ENCODE measurements around the gene CPN2. TPM values are rescaled to one million over a fixed set of nuclear protein-coding genes. Genes with fewer than 3 reads are reported as not detected.

CPN2 gene
- total and polyA plus RNA-seq, 2 experiments from 2014 or later = 0.10 to 0.14 TPM

GRCh38 chr3:194373028-194373427, 21.9 kb upstream of the CPN2 start (continued):
- no peak for TF ChIP-seq ZNF462 (CRISPR knock-in tag; IDR thresholded peaks at IDR 0.05)
- no peak for TF ChIP-seq JUNB (IDR thresholded peaks at IDR 0.05; ENCODE audit: unreplicated experiment)
- TF ChIP-seq, protein P1, sequence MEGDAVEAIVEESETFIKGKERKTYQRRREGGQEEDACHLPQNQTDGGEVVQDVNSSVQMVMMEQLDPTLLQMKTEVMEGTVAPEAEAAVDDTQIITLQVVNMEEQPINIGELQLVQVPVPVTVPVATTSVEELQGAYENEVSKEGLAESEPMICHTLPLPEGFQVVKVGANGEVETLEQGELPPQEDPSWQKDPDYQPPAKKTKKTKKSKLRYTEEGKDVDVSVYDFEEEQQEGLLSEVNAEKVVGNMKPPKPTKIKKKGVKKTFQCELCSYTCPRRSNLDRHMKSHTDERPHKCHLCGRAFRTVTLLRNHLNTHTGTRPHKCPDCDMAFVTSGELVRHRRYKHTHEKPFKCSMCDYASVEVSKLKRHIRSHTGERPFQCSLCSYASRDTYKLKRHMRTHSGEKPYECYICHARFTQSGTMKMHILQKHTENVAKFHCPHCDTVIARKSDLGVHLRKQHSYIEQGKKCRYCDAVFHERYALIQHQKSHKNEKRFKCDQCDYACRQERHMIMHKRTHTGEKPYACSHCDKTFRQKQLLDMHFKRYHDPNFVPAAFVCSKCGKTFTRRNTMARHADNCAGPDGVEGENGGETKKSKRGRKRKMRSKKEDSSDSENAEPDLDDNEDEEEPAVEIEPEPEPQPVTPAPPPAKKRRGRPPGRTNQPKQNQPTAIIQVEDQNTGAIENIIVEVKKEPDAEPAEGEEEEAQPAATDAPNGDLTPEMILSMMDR (conservative IDR thresholded peaks at IDR 0.05; ENCODE audit: low read depth in 2 of 2) = no peak

DNA sequence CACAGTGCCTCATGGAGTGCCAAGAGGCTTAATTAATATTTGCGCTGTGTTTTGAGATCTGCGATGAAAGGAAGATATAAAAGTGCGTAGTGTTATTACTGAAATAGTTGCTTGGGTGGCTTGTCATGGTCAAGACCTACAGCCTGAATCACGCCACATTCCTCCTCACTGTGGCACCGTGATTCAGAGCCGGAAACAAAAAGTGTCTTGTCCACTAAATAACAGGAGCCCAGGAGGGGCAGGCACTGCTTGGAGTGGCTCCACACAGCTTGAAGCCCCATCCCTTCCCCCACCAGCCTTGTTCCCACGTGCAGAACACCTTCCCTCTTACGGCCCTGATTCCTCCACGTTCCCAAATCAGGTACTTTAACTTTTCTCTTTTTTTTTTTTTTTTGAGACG, 19.6 kb upstream of the CPN2 start:
- Mint-ChIP-seq H3K4me1 (peaks cover 43% of the 10 kb centered on the region), H3K4me3 (no peak overlapping the region; the same call in 2 of the 3 replicates), H3K9me3 (no peaks in the 10 kb centered on the region), H3K36me3 (ENCODE audit: low read depth) (no peaks in the 10 kb centered on the region), H3K27me3 (ENCODE audit: insufficient read depth, low read depth, poor library complexity) (peaks cover 28% of the 10 kb centered on the region), H3K27ac (peak overlapping the region; percentile 66; the same call in 1 of the 2 replicates)
- Histone ChIP-seq H3K27me3 (ENCODE audit: insufficient read depth) (no peaks in the 10 kb centered on the region), H3K9me2 (ENCODE audit: insufficient read depth) (no peaks in the 10 kb centered on the region), H2AFZ (0 out of 2 replicates have a peak overlapping the region, but pooled peaks have one; percentile 18), H3K4me2 (no peak overlapping the region), H4K20me1 (replicated peaks; ENCODE audit: insufficient read depth) (no peaks in the 10 kb centered on the region), H3K4me3 (no peak overlapping the region), H3K79me2 (replicated peaks; ENCODE audit: insufficient read depth) (no peaks in the 10 kb centered on the region), H3K36me3 (ENCODE audit: insufficient read depth) (no peaks in the 10 kb centered on the region), H3F3A (replicated peaks; ENCODE audit: low read depth) (no peaks in the 10 kb centered on the region), H3K27ac (ENCODE audit: low read depth) (no peak overlapping the region), H3K4me1 (ENCODE audit: insufficient read depth) (peaks cover 22% of the 10 kb centered on the region)
- TF ChIP-seq, protein P2, sequence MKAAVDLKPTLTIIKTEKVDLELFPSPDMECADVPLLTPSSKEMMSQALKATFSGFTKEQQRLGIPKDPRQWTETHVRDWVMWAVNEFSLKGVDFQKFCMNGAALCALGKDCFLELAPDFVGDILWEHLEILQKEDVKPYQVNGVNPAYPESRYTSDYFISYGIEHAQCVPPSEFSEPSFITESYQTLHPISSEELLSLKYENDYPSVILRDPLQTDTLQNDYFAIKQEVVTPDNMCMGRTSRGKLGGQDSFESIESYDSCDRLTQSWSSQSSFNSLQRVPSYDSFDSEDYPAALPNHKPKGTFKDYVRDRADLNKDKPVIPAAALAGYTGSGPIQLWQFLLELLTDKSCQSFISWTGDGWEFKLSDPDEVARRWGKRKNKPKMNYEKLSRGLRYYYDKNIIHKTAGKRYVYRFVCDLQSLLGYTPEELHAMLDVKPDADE (IDR thresholded peaks at IDR 0.05) = no peak
- no peak for TF ChIP-seq REST (IDR thresholded peaks at IDR 0.05; ENCODE audit: unreplicated experiment)
- no peak for TF ChIP-seq JUNB (IDR thresholded peaks at IDR 0.05; ENCODE audit: unreplicated experiment)
- no peak for TF ChIP-seq CREB1 (CRISPR knock-in tag; IDR thresholded peaks at IDR 0.05; ENCODE audit: low read depth)
- ATAC-seq (no peak), DNase-seq (ENCODE audit: low spot score) (no peak)

All from GM23338 (cell line).